ENCODE data around the gene CSNK1D.

The CSNK1D gene

GRCh38 chr17:82297714-82298537, 24.4 kb upstream of the CSNK1D start (continued):
- 0 out of 2 replicates have a peak, but pooled peaks have one; percentile 14 for TF ChIP-seq ZNF24 (tag by site-specific recombination; IDR thresholded peaks at IDR 0.05)
- no peak for TF ChIP-seq ZNF561 (tag by site-specific recombination; IDR thresholded peaks at IDR 0.05; ENCODE audit: borderline replicate concordance)
- no peak for TF ChIP-seq ZNF138 (tag by site-specific recombination; IDR thresholded peaks at IDR 0.05; ENCODE audit: borderline replicate concordance)
- TF ChIP-seq ZNF37A (tag by site-specific recombination; IDR thresholded peaks at IDR 0.05), result no peak
- TF ChIP-seq, protein P1, sequence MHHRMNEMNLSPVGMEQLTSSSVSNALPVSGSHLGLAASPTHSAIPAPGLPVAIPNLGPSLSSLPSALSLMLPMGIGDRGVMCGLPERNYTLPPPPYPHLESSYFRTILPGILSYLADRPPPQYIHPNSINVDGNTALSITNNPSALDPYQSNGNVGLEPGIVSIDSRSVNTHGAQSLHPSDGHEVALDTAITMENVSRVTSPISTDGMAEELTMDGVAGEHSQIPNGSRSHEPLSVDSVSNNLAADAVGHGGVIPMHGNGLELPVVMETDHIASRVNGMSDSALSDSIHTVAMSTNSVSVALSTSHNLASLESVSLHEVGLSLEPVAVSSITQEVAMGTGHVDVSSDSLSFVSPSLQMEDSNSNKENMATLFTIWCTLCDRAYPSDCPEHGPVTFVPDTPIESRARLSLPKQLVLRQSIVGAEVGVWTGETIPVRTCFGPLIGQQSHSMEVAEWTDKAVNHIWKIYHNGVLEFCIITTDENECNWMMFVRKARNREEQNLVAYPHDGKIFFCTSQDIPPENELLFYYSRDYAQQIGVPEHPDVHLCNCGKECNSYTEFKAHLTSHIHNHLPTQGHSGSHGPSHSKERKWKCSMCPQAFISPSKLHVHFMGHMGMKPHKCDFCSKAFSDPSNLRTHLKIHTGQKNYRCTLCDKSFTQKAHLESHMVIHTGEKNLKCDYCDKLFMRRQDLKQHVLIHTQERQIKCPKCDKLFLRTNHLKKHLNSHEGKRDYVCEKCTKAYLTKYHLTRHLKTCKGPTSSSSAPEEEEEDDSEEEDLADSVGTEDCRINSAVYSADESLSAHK (tag by site-specific recombination; IDR thresholded peaks at IDR 0.05), result no peak
- TF ChIP-seq GLI2 (tag by site-specific recombination; IDR thresholded peaks at IDR 0.05; ENCODE audit: borderline replicate concordance, low read depth), result no peak
- no peak for TF ChIP-seq TSHZ1 (tag by site-specific recombination; IDR thresholded peaks at IDR 0.05; ENCODE audit: borderline replicate concordance)
- TF ChIP-seq ZBTB6 (tag by site-specific recombination; IDR thresholded peaks at IDR 0.05), result no peak
- TF ChIP-seq, protein P2, sequence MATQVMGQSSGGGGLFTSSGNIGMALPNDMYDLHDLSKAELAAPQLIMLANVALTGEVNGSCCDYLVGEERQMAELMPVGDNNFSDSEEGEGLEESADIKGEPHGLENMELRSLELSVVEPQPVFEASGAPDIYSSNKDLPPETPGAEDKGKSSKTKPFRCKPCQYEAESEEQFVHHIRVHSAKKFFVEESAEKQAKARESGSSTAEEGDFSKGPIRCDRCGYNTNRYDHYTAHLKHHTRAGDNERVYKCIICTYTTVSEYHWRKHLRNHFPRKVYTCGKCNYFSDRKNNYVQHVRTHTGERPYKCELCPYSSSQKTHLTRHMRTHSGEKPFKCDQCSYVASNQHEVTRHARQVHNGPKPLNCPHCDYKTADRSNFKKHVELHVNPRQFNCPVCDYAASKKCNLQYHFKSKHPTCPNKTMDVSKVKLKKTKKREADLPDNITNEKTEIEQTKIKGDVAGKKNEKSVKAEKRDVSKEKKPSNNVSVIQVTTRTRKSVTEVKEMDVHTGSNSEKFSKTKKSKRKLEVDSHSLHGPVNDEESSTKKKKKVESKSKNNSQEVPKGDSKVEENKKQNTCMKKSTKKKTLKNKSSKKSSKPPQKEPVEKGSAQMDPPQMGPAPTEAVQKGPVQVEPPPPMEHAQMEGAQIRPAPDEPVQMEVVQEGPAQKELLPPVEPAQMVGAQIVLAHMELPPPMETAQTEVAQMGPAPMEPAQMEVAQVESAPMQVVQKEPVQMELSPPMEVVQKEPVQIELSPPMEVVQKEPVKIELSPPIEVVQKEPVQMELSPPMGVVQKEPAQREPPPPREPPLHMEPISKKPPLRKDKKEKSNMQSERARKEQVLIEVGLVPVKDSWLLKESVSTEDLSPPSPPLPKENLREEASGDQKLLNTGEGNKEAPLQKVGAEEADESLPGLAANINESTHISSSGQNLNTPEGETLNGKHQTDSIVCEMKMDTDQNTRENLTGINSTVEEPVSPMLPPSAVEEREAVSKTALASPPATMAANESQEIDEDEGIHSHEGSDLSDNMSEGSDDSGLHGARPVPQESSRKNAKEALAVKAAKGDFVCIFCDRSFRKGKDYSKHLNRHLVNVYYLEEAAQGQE (tag by site-specific recombination; IDR thresholded peaks at IDR 0.05), result no peak
- TF ChIP-seq ZNF48 (tag by site-specific recombination; IDR thresholded peaks at IDR 0.05), result no peak
- no peak for TF ChIP-seq ZNF580 (tag by site-specific recombination; IDR thresholded peaks at IDR 0.05)
- no peak for TF ChIP-seq ZNF585B (tag by site-specific recombination; IDR thresholded peaks at IDR 0.05)
- TF ChIP-seq ZNF391 (tag by site-specific recombination; IDR thresholded peaks at IDR 0.05; ENCODE audit: borderline replicate concordance, low read depth), result no peak
- 0 out of 2 replicates have a peak, but pooled peaks have one; percentile 40 for TF ChIP-seq KLF9 (tag by site-specific recombination; IDR thresholded peaks at IDR 0.05; ENCODE audit: low read depth)
- TF ChIP-seq ZBTB17 (tag by site-specific recombination; IDR thresholded peaks at IDR 0.05), result 0 out of 2 replicates have a peak, but pooled peaks have one; percentile 64
- 0 out of 2 replicates have a peak, but pooled peaks have one; percentile 29 for TF ChIP-seq ZNF184 (tag by site-specific recombination; IDR thresholded peaks at IDR 0.05)
- no peak for TF ChIP-seq BCL11A (tag by site-specific recombination; IDR thresholded peaks at IDR 0.05; ENCODE audit: low read depth)
- no peak for TF ChIP-seq ZNF426 (tag by site-specific recombination; IDR thresholded peaks at IDR 0.05)
- TF ChIP-seq PRDM1 (tag by site-specific recombination; IDR thresholded peaks at IDR 0.05), result no peak
- no peak for TF ChIP-seq ZNF530 (tag by site-specific recombination; IDR thresholded peaks at IDR 0.05; ENCODE audit: low read depth)
- no peak; the same call in none of the 2 replicates for TF ChIP-seq ZBTB1 (tag by site-specific recombination; IDR thresholded peaks at IDR 0.05)
- TF ChIP-seq ZNF692 (tag by site-specific recombination; IDR thresholded peaks at IDR 0.05), result peak; percentile 54; the same call in 1 of the 2 replicates
- peak; percentile 95 for TF ChIP-seq ZNF341 (tag by site-specific recombination; IDR thresholded peaks at IDR 0.05; ENCODE audit: low read depth)
- no peak for TF ChIP-seq ZSCAN16 (tag by site-specific recombination; IDR thresholded peaks at IDR 0.05)
